Hematopoietic multipotent progenitor cell treated with erythropoietin and hydrocortisone succinate and interleukin-3 and kit ligand, for 4 days (in vitro differentiated cells): ENCODE data around the gene CACNA1S.

Experiments
- DNase-seq: peaks from one replicate; pipeline ENCODE4 v3.0.0-alpha.2; 2015

The CACNA1S gene

GRCh38 chr1:201008666-201009360 is 103.4 kb downstream of the CACNA1S start:
- DNase-seq: no peak

DNA sequence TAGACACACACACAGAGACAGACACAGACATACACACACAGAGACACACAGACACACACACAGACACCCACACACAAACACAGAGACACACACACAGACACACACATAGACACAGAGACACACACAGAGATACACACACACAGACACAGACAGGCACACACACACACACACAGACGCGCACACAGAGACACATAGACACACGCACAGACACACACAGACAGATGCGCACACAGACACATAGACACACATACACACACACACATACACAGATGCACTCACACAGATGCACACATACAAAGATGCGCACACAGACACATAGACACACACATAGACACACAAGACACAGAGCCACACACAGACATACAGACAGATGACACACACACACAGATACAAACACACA is 104.7 kb downstream of the CACNA1S start:
- no peak for DNase-seq

- no peak for DNase-seq
Observed at GRCh38 chr1:201006450-201006849, 105.8 kb downstream of the CACNA1S start.

DNA sequence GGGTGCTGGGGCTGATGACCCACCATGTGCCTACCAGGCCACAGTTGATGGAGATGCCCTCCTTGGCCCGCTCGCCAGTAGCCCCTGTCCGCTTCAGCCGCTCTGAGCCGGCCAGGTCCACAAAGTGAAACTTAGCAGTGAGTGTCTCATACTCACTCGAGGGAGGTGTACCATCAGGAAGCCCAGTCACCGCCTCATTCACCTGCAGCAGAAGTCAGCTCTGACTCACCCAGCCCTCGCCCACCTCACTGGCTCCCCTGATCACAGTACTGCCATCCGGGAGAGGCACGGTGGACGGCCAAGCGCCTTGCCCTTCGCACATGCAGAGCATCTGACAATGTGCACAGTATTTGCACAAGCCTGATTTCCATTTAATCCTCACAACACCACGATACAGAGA is 107.5 kb downstream of the CACNA1S start:
- no peak for DNase-seq

- no peak for DNase-seq
Observed at GRCh38 chr1:201004154-201004553, 108.1 kb downstream of the CACNA1S start.

GRCh38 chr1:201002510-201002909 is 109.7 kb downstream of the CACNA1S start:
- no peak for DNase-seq

DNA sequence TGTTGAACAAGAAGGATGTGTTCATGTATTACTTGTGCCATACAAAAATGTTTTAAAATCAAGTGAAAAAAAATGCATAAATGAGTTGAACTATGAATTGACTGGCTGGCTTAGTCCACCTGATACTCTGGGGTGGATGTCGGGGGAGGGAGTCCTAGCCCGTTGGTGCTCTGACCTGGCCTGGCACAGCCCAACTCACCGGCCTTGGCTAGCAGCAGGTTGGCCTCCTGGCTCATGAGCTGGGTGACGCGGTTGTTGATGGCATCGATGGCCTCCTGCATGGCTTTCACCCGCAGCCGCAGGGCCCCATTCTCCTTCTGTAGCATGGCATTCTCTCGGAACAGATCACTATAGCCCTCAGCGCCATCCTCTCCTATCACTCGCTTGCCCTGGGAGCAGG is 110.3 kb downstream of the CACNA1S start:
- no peak for DNase-seq

GRCh38 chr1:201000391-201000790 is 111.8 kb downstream of the CACNA1S start:
- DNase-seq: no peak

- DNase-seq: no peak
Observed at GRCh38 chr1:200999667-201000066, 112.6 kb downstream of the CACNA1S start.

DNA sequence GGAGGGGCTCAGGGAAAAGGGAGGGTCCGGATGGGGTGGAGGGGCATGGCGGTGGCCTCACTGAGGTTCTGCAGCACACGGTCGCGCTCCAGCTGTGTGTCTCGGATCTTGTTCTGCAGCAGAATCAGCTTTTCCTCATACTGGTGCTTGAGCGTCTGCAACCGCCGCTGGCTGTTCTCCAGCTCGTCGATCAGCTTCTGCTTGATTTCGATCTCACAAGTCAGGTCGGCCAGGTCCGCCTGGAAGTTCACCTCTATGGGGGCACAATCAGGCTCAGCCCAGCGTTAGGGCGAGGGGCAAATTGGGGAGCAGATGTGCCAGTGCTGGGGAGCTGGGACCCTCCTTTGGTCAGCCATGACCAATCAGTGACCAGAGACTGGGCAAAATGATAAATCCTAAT is 113.9 kb downstream of the CACNA1S start:
- no peak for DNase-seq

GRCh38 chr1:200992382-200993048 is 119.7 kb downstream of the CACNA1S start:
- DNase-seq: no peak

GRCh38 chr1:200991097-200991614 is 121.1 kb downstream of the CACNA1S start:
- no peak for DNase-seq

DNA sequence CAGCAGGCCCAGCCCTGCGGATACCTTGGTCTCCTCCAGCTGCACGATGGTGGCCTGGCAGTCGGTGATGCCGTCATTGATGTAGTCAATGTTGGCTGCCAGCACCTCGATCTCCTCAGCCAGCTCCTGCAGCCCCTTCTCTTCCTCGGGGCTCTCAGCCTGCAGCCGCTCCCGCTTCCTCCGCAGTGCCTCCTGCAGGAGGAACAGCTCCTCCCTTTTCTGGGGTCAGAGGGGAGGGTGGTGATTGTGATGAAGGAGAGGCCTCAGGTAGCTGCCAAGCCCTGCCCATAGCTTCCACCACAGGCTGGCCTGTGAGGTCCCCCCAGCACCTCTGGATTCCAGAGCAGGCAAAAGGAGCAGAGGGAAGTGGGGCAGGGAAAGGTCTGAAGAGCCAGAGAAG is 122.1 kb downstream of the CACNA1S start:
- DNase-seq: no peak
